Endodermal cell (in vitro differentiated cells): ENCODE measurements around the gene TUBB3. TPM values are rescaled to one million over a fixed set of nuclear protein-coding genes. Genes with fewer than 3 reads are reported as not detected.

ENCODE experiments used
- DNase-seq: peaks from one replicate; pipeline ENCODE4 v3.0.0-alpha.2; 2017
- H3K27ac ChIP-seq: 2 replicates; pipeline ENCODE4 v1.5.1; 2013; ENCODE audit warnings: mild to moderate bottlenecking, low read depth, low read length, moderate library complexity
- H3K27me3 ChIP-seq: 2 replicates; pipeline ENCODE4 v1.6.1; 2013; ENCODE audit warnings: mild to moderate bottlenecking, low read length, moderate library complexity; ENCODE audit not compliant: insufficient read depth, control insufficient read depth, poor library complexity, severe bottlenecking
- H3K36me3 ChIP-seq: 2 replicates; pipeline ENCODE4 v1.7.0; 2013; ENCODE audit warnings: mild to moderate bottlenecking, low read length, moderate library complexity; ENCODE audit not compliant: control insufficient read depth, insufficient read depth
- H3K4me1 ChIP-seq: one replicate; pipeline ENCODE4 v1.7.0; 2013; ENCODE audit warnings: low read length; ENCODE audit not compliant: control insufficient read depth, insufficient read depth
- H3K4me3 ChIP-seq: 2 replicates; pipeline ENCODE4 v1.5.1; 2013; ENCODE audit warnings: mild to moderate bottlenecking, low read length, moderate library complexity
- H3K9ac ChIP-seq: 2 replicates; pipeline ENCODE4 v1.6.1; 2013; ENCODE audit warnings: mild to moderate bottlenecking, low read length, moderate library complexity; ENCODE audit not compliant: poor library complexity, severe bottlenecking; ENCODE audit errors: extremely low read depth
- H3K9me3 ChIP-seq: 2 replicates; pipeline ENCODE4 v1.6.1; 2013; ENCODE audit warnings: mild to moderate bottlenecking, low read length, moderate library complexity; ENCODE audit not compliant: control insufficient read depth
- H3K27ac Mint-ChIP-seq: 2 replicates; pipeline ENCODE4 v1.8.0; 2020; ENCODE audit warnings: mixed read lengths
- H3K27me3 Mint-ChIP-seq: 2 replicates; pipeline ENCODE4 v1.8.0; 2021; ENCODE audit warnings: mild to moderate bottlenecking, mixed read lengths; ENCODE audit not compliant: insufficient read depth
- H3K36me3 Mint-ChIP-seq: 2 replicates; pipeline ENCODE4 v1.8.0; 2020; ENCODE audit warnings: low read depth, mixed read lengths
- H3K4me1 Mint-ChIP-seq: 2 replicates; pipeline ENCODE4 v1.8.0; 2020; ENCODE audit warnings: mixed read lengths
- H3K4me3 Mint-ChIP-seq: 2 replicates; pipeline ENCODE4 v1.8.0; 2020; ENCODE audit warnings: mild to moderate bottlenecking, moderate library complexity, mixed read lengths
- H3K9me3 Mint-ChIP-seq: 2 replicates; pipeline ENCODE4 v1.8.0; 2020; ENCODE audit warnings: mild to moderate bottlenecking, mixed read lengths
- CTCF ChIP-seq: fragments of 200-600 bp; sonication (generic); conservative IDR thresholded peaks from 2 replicates; pipeline ENCODE4 v1.5.0; 2021; ENCODE audit warnings: antibody characterized with exemption, mild to moderate bottlenecking
- WGBS, 2 experiments: methylation state at CpG; one replicate each; pipeline versions ENCODE4 v1.1.5 to v1.1.7; 2013; ENCODE audit warnings: missing lambda C conversion rate in 2 of 2, mixed read lengths in 1 of 2; ENCODE audit not compliant: insufficient coverage in 1 of 2, insufficient read length in 1 of 2; 5-methylcytosine and 5-hydroxymethylcytosine counted together
- total RNA-seq, 2 donors: library from RNA; stranded (reverse); fragmentation: NEBNext Ultra II Directional in 1 of 2; extraction: Animal tissue kit (Norgen Biotek cat#: 25700) in 1 of 2; gene quantifications; 2 replicates in 1 of 2; 3 replicates in 1 of 2; pipeline ENCODE4 v1.2.1, GENCODE V29; 2021

TUBB3 gene
- total RNA-seq, 2 donors from 2014 or later, result 109 to 140 TPM

- Histone ChIP-seq H3K9me3 (no peaks in the 10 kb centered on the region), H3K4me1 (no peaks in the 10 kb centered on the region), H3K27me3 (no peaks in the 10 kb centered on the region), H3K4me3 (no peak overlapping the region), H3K36me3 (peaks cover 58% of the 10 kb centered on the region), H3K9ac (no peak overlapping the region), H3K27ac (no peak overlapping the region)
- Mint-ChIP-seq H3K36me3 (peaks cover 73% of the 10 kb centered on the region), H3K9me3 (no peaks in the 10 kb centered on the region), H3K4me1 (no peaks in the 10 kb centered on the region), H3K27ac (peak overlapping the region; percentile 59), H3K27me3 (no peaks in the 10 kb centered on the region), H3K4me3 (no peak overlapping the region)
- no peak for TF ChIP-seq CTCF
- no peak for DNase-seq
- WGBS, 2 experiments, result 92 to 95% methylated on average over 10 to 16 of the region's 16 CpGs
These were observed 32.1 kb upstream of the TUBB3 start for GRCh38 chr16:89890886-89891657.

GRCh38 chr16:89892055-89892630, 31.0 kb upstream of the TUBB3 start:
- H3K36me3 Mint-ChIP-seq, result peaks cover 72% of the 10 kb centered on the region
- no peaks in the 10 kb centered on the region for H3K4me1 ChIP-seq
- no peaks in the 10 kb centered on the region for H3K27me3 Mint-ChIP-seq
- H3K4me3 Mint-ChIP-seq, result no peak overlapping the region
- no peak overlapping the region for H3K27ac ChIP-seq
- DNase-seq, result no peak
- no peaks in the 10 kb centered on the region for H3K9me3 Mint-ChIP-seq
- no peak for TF ChIP-seq CTCF
- H3K4me1 Mint-ChIP-seq, result no peaks in the 10 kb centered on the region
- WGBS, 2 experiments, result 92 to 94% methylated on average over 10 to 18 of the region's 18 CpGs
- no peaks in the 10 kb centered on the region for H3K9me3 ChIP-seq
- H3K36me3 ChIP-seq, result peaks cover 58% of the 10 kb centered on the region
- no peaks in the 10 kb centered on the region for H3K27me3 ChIP-seq
- H3K9ac ChIP-seq, result no peak overlapping the region
- H3K27ac Mint-ChIP-seq, result no peak overlapping the region
- H3K4me3 ChIP-seq, result no peak overlapping the region

- H3K27ac Mint-ChIP-seq, result no peak overlapping the region
- H3K27me3 ChIP-seq, result no peaks in the 10 kb centered on the region
- no peaks in the 10 kb centered on the region for H3K27me3 Mint-ChIP-seq
- H3K9me3 ChIP-seq, result no peaks in the 10 kb centered on the region
- H3K27ac ChIP-seq, result no peak overlapping the region
- no peak for TF ChIP-seq CTCF
- no peak overlapping the region for H3K9ac ChIP-seq
- no peak overlapping the region for H3K4me3 Mint-ChIP-seq
- no peak overlapping the region for H3K4me3 ChIP-seq
- WGBS, 2 experiments, result 93 to 100% methylated on average over 3 to 9 of the region's 9 CpGs
- H3K4me1 ChIP-seq, result no peaks in the 10 kb centered on the region
- H3K9me3 Mint-ChIP-seq, result no peaks in the 10 kb centered on the region
- peaks cover 72% of the 10 kb centered on the region for H3K36me3 Mint-ChIP-seq
- no peaks in the 10 kb centered on the region for H3K4me1 Mint-ChIP-seq
- peaks cover 58% of the 10 kb centered on the region for H3K36me3 ChIP-seq
- DNase-seq, result no peak
These were observed 30.5 kb upstream of the TUBB3 start for GRCh38 chr16:89892635-89893034.
